WTC11 (cell line): ENCODE measurements around the gene TMEM117. TPM values are rescaled to one million over a fixed set of nuclear protein-coding genes. Genes with fewer than 3 reads are reported as not detected.

ENCODE experiments used
- ATAC-seq: fragments of 200-7000 bp; cut with Tn5 transposase; 2 replicates; pipeline ENCODE4 v1.10.0; 2021; ENCODE audit warnings: mild to moderate bottlenecking, moderate library complexity
- CTCF ChIA-PET: fragments of 300-600 bp; sonication (Branson Sonifier 250); formaldehyde crosslinking; loops from one replicate; lab custom pipeline; 2021; ENCODE audit warnings: antibody characterized with exemption; lab: Charles Lee
- POLR2A ChIA-PET: fragments of 350-600 bp; sonication (Branson Sonifier 250); formaldehyde crosslinking; loops from one replicate; lab custom pipeline; 2021; ENCODE audit warnings: antibody characterized with exemption; lab: Charles Lee
- DNase-seq: peaks from one replicate; pipeline ENCODE4 v3.0.0; 2021; ENCODE audit warnings: low spot score
- H3K27ac Mint-ChIP-seq: 2 replicates; pipeline ENCODE4 v1.8.0; 2021; ENCODE audit warnings: mixed read lengths
- H3K27me3 Mint-ChIP-seq: 2 replicates; pipeline ENCODE4 v1.8.0; 2021; ENCODE audit warnings: low read depth, mild to moderate bottlenecking, moderate library complexity, mixed read lengths
- H3K36me3 Mint-ChIP-seq: 2 replicates; pipeline ENCODE4 v1.8.0; 2021; ENCODE audit warnings: mixed read lengths
- H3K4me1 Mint-ChIP-seq: 2 replicates; pipeline ENCODE4 v1.8.0; 2022; ENCODE audit warnings: mixed read lengths
- H3K4me3 Mint-ChIP-seq: 2 replicates; pipeline ENCODE4 v1.8.0; 2021; ENCODE audit warnings: mild to moderate bottlenecking, moderate library complexity, mixed read lengths
- H3K9me3 Mint-ChIP-seq: 2 replicates; pipeline ENCODE4 v1.8.0; 2021; ENCODE audit warnings: mixed read lengths
- HMGA2 ChIP-seq: fragments of 250-450 bp; sonication (Bioruptor Pico); IDR thresholded peaks from 2 replicates; pipeline ENCODE4 v1.4.0; 2021; ENCODE audit warnings: mild to moderate bottlenecking, moderate library complexity
- MYBL2 ChIP-seq: sonication (generic); formaldehyde crosslinking; IDR thresholded peaks from 2 replicates; pipeline ENCODE4 v1.8.1; 2023; ENCODE audit warnings: mild to moderate bottlenecking, moderate library complexity, missing genetic modification reagents
- NFE2L1 ChIP-seq: sonication (generic); formaldehyde crosslinking; IDR thresholded peaks from 2 replicates; pipeline ENCODE4 v1.8.1; 2023; ENCODE audit warnings: missing genetic modification reagents
- NFYB ChIP-seq: sonication (generic); formaldehyde crosslinking; conservative IDR thresholded peaks from 2 replicates; pipeline ENCODE4 v1.8.0; 2022; ENCODE audit warnings: low read depth, missing genetic modification reagents
- OVOL2 ChIP-seq: fragments of 250-450 bp; sonication (Bioruptor Pico); IDR thresholded peaks from 2 replicates; pipeline ENCODE4 v1.9.0; 2021; ENCODE audit warnings: mild to moderate bottlenecking, borderline replicate concordance
- PREB ChIP-seq: sonication (generic); formaldehyde crosslinking; IDR thresholded peaks from 2 replicates; pipeline ENCODE4 v1.8.1; 2022; ENCODE audit warnings: mild to moderate bottlenecking, missing genetic modification reagents, moderate library complexity, borderline replicate concordance
- SMAD4 ChIP-seq: sonication (generic); formaldehyde crosslinking; IDR thresholded peaks from 2 replicates; pipeline ENCODE4 v1.8.0; 2022; ENCODE audit warnings: mild to moderate bottlenecking, missing genetic modification reagents
- SOX15 ChIP-seq: fragments of 250-450 bp; sonication (Bioruptor Pico); IDR thresholded peaks from 2 replicates; pipeline ENCODE4 v1.9.0; 2021; ENCODE audit warnings: mild to moderate bottlenecking
- ZBTB43 ChIP-seq: sonication (generic); formaldehyde crosslinking; IDR thresholded peaks from 2 replicates; pipeline ENCODE4 v1.8.1; 2023; ENCODE audit warnings: mild to moderate bottlenecking, missing genetic modification reagents
- ZNF416 ChIP-seq: fragments of 250-450 bp; sonication (Bioruptor Pico); IDR thresholded peaks from 2 replicates; pipeline ENCODE4 v1.9.0; 2021; ENCODE audit warnings: mild to moderate bottlenecking, inconsistent platforms
- total RNA-seq: library from RNA; stranded (reverse); gene quantifications from 3 replicates; pipeline ENCODE4 v1.2.3, GENCODE V29; 2021
- TF ChIP-seq, protein P1 (sequence below): sonication (generic); formaldehyde crosslinking; IDR thresholded peaks from 2 replicates; pipeline ENCODE4 v1.8.1; 2022; ENCODE audit warnings: missing genetic modification reagents, borderline replicate concordance
- TF ChIP-seq, protein P2 (sequence below): sonication (generic); formaldehyde crosslinking; IDR thresholded peaks from 2 replicates; pipeline ENCODE4 v1.8.0; 2022; ENCODE audit warnings: mild to moderate bottlenecking, missing genetic modification reagents
- TF ChIP-seq, protein P3 (sequence below): sonication (generic); formaldehyde crosslinking; IDR thresholded peaks from 2 replicates; pipeline ENCODE4 v1.8.0; 2023; ENCODE audit warnings: mild to moderate bottlenecking, missing genetic modification reagents
- TF ChIP-seq, protein P4 (sequence below): sonication (generic); formaldehyde crosslinking; IDR thresholded peaks from 2 replicates; pipeline ENCODE4 v1.8.1; 2023; ENCODE audit warnings: mild to moderate bottlenecking, missing genetic modification reagents, moderate library complexity
- TF ChIP-seq, protein P5 (sequence below): fragments of 250-450 bp; sonication (Bioruptor Pico); conservative IDR thresholded peaks from 2 replicates; pipeline ENCODE4 v1.9.0; 2021; ENCODE audit warnings: mild to moderate bottlenecking
- TF ChIP-seq, protein P6 (sequence below): sonication (generic); formaldehyde crosslinking; IDR thresholded peaks from 2 replicates; pipeline ENCODE4 v1.8.1; 2022; ENCODE audit warnings: low read depth, missing genetic modification reagents, borderline replicate concordance

The TMEM117 gene
- total RNA-seq, 1 experiment from 2014 or later = 1.5 TPM

- TF ChIP-seq, protein P1, sequence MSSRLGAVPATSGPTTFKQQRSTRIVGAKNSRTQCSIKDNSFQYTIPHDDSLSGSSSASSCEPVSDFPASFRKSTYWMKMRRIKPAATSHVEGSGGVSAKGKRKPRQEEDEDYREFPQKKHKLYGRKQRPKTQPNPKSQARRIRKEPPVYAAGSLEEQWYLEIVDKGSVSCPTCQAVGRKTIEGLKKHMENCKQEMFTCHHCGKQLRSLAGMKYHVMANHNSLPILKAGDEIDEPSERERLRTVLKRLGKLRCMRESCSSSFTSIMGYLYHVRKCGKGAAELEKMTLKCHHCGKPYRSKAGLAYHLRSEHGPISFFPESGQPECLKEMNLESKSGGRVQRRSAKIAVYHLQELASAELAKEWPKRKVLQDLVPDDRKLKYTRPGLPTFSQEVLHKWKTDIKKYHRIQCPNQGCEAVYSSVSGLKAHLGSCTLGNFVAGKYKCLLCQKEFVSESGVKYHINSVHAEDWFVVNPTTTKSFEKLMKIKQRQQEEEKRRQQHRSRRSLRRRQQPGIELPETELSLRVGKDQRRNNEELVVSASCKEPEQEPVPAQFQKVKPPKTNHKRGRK (CRISPR knock-in tag) = no peak
- no peak for TF ChIP-seq NFE2L1 (CRISPR knock-in tag)
- TF ChIP-seq, protein P2, sequence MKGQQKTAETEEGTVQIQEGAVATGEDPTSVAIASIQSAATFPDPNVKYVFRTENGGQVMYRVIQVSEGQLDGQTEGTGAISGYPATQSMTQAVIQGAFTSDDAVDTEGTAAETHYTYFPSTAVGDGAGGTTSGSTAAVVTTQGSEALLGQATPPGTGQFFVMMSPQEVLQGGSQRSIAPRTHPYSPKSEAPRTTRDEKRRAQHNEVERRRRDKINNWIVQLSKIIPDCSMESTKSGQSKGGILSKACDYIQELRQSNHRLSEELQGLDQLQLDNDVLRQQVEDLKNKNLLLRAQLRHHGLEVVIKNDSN (CRISPR knock-in tag) = no peak
- no peak for TF ChIP-seq MYBL2 (CRISPR knock-in tag)
- no peak for TF ChIP-seq ZNF416
- no peak for TF ChIP-seq SOX15 (CRISPR knock-in tag)
- TF ChIP-seq, protein P3, sequence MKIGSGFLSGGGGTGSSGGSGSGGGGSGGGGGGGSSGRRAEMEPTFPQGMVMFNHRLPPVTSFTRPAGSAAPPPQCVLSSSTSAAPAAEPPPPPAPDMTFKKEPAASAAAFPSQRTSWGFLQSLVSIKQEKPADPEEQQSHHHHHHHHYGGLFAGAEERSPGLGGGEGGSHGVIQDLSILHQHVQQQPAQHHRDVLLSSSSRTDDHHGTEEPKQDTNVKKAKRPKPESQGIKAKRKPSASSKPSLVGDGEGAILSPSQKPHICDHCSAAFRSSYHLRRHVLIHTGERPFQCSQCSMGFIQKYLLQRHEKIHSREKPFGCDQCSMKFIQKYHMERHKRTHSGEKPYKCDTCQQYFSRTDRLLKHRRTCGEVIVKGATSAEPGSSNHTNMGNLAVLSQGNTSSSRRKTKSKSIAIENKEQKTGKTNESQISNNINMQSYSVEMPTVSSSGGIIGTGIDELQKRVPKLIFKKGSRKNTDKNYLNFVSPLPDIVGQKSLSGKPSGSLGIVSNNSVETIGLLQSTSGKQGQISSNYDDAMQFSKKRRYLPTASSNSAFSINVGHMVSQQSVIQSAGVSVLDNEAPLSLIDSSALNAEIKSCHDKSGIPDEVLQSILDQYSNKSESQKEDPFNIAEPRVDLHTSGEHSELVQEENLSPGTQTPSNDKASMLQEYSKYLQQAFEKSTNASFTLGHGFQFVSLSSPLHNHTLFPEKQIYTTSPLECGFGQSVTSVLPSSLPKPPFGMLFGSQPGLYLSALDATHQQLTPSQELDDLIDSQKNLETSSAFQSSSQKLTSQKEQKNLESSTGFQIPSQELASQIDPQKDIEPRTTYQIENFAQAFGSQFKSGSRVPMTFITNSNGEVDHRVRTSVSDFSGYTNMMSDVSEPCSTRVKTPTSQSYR (CRISPR knock-in tag) = no peak
- TF ChIP-seq, protein P4, sequence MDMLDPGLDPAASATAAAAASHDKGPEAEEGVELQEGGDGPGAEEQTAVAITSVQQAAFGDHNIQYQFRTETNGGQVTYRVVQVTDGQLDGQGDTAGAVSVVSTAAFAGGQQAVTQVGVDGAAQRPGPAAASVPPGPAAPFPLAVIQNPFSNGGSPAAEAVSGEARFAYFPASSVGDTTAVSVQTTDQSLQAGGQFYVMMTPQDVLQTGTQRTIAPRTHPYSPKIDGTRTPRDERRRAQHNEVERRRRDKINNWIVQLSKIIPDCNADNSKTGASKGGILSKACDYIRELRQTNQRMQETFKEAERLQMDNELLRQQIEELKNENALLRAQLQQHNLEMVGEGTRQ (CRISPR knock-in tag) = no peak
- TF ChIP-seq HMGA2 = no peak
- no peak for TF ChIP-seq SMAD4 (CRISPR knock-in tag)
- TF ChIP-seq, protein P5, sequence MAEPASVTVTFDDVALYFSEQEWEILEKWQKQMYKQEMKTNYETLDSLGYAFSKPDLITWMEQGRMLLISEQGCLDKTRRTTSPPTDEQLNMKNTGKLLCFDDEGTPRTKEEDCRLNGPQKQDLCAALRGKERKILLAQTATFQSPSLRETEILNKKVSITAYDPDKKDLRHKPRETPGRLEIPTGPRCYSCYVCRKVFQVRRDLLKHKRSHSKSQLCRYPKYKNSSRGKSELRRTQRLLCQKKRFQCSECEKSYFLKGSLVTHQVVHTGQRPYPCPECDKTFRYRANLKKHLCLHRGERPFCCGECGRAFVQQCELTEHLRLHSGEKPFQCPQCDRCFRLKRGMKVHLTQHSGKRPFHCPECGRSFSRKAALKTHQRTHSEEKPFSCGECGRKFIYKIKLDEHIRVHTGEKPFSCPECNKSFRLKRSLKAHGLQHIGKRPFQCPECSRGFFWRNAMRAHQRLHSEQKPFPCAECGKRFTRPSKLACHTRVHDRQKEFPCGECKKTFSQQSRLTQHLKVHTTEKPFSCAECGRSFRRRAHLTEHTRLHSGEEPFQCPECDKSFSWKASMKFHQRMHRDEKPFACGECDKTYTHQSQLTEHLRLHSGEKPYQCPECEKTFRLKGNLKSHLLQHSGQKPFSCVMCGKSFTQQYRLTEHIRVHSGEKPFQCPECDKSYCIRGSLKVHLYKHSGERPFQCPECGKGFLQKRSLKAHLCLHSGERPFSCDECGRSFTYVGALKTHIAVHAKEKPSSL (CRISPR knock-in tag) = no peak
- TF ChIP-seq, protein P6, sequence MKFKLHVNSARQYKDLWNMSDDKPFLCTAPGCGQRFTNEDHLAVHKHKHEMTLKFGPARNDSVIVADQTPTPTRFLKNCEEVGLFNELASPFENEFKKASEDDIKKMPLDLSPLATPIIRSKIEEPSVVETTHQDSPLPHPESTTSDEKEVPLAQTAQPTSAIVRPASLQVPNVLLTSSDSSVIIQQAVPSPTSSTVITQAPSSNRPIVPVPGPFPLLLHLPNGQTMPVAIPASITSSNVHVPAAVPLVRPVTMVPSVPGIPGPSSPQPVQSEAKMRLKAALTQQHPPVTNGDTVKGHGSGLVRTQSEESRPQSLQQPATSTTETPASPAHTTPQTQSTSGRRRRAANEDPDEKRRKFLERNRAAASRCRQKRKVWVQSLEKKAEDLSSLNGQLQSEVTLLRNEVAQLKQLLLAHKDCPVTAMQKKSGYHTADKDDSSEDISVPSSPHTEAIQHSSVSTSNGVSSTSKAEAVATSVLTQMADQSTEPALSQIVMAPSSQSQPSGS (CRISPR knock-in tag) = no peak
- TF ChIP-seq ZBTB43 (CRISPR knock-in tag) = no peak
- TF ChIP-seq OVOL2 (CRISPR knock-in tag) = no peak
- TF ChIP-seq PREB (CRISPR knock-in tag) = no peak
- no peak for TF ChIP-seq NFYB
- H3K27ac Mint-ChIP-seq = no peak overlapping the region
- no peak for DNase-seq
- ChIA-PET CTCF (no interaction called here), POLR2A (no interaction called here)
- no peaks in the 10 kb centered on the region for H3K36me3 Mint-ChIP-seq
- no peaks in the 10 kb centered on the region for H3K27me3 Mint-ChIP-seq
- no peak overlapping the region for H3K4me3 Mint-ChIP-seq
- ATAC-seq = no peak
- H3K4me1 Mint-ChIP-seq = no peaks in the 10 kb centered on the region
- H3K9me3 Mint-ChIP-seq = no peaks in the 10 kb centered on the region
Measured at GRCh38 chr12:43786899-43787693, 48.8 kb upstream of the TMEM117 start.
